Thyroid gland (tissue), 4 donors: ENCODE results near the gene SGCB. TPM values are rescaled to one million over a fixed set of nuclear protein-coding genes. Genes with fewer than 3 reads are reported as not detected.
A peak's percentile ranks its signal among the peaks of the same experiment; 100 is the strongest.
"Not testable (repeated sequence)": the region's sequence is repeated elsewhere in the genome, so short reads cannot be mapped to it uniquely, and the experiment has no call there.

ENCODE experiments used
- DNase-seq, 2 donors: peaks; one replicate each; pipeline ENCODE4 v3.0.0-alpha.2; 2019
- H3K27ac ChIP-seq, 3 donors: fragments of 200-600 bp; sonication (generic); 1 replicate in 2 of 3; 2 replicates in 1 of 3; pipeline ENCODE4 v1.5.1; 2016 to 2019; ENCODE audit warnings: mild to moderate bottlenecking in 1 of 3, moderate library complexity in 1 of 3
- H3K27me3 ChIP-seq: fragments of 200-600 bp; sonication (generic); one replicate; pipeline ENCODE4 v1.5.1; 2019
- H3K36me3 ChIP-seq, 2 donors: fragments of 200-600 bp; sonication (generic); one replicate each; pipeline ENCODE4 v1.5.1; 2016 to 2019
- H3K4me1 ChIP-seq, 2 donors: fragments of 200-600 bp; sonication (generic); one replicate each; pipeline ENCODE4 v1.5.1; 2017 to 2019
- H3K4me3 ChIP-seq, 3 donors: fragments of 200-600 bp; sonication (generic); replicated peaks in 1 of 3; 1 replicate in 2 of 3; 2 replicates in 1 of 3; pipeline ENCODE4 v1.5.1; 2016; ENCODE audit warnings: mild to moderate bottlenecking in 1 of 3
- H3K9me3 ChIP-seq: fragments of 200-600 bp; sonication (generic); one replicate; pipeline ENCODE4 v1.5.1; 2017
- POLR2A ChIP-seq, 2 donors: fragments of 450-650 bp; IDR thresholded peaks; one replicate each; pipeline ENCODE4 v1.6.1; 2017; ENCODE audit warnings: antibody characterized with exemption in 2 of 2, mild to moderate bottlenecking in 2 of 2, moderate library complexity in 1 of 2
- WGBS, 2 donors: methylation state at CpG; one replicate each; pipeline ENCODE4 v1.1.5; 2017; 5-methylcytosine and 5-hydroxymethylcytosine counted together
- intact Hi-C: fragments of 100-400 bp; cut with DNase I; formaldehyde crosslinking; loops from one replicate; pipeline ENCODE4 v1.15.1; 2023
- total RNA-seq, 4 donors: library from RNA; depleted of rRNA; stranded (reverse); fragments of >200 nt; gene quantifications; one replicate each; pipeline ENCODE4 v1.2.3, GENCODE V29; 2016
- TF ChIP-seq, protein P1 (sequence below), 6 experiments: fragments of 200-600 bp in 3 of 6; fragments of 450-650 bp in 3 of 6; sonication (generic) in 3 of 6; IDR thresholded peaks; one replicate each; pipeline ENCODE4 v1.5.1; 2016 to 2019; ENCODE audit warnings: antibody characterized with exemption in 6 of 6, mild to moderate bottlenecking in 2 of 6, inconsistent platforms in 1 of 6, moderate library complexity in 1 of 6

The SGCB gene, protein sequence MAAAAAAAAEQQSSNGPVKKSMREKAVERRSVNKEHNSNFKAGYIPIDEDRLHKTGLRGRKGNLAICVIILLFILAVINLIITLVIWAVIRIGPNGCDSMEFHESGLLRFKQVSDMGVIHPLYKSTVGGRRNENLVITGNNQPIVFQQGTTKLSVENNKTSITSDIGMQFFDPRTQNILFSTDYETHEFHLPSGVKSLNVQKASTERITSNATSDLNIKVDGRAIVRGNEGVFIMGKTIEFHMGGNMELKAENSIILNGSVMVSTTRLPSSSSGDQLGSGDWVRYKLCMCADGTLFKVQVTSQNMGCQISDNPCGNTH
- 10 to 100 TPM; 13.2 to 16.8 (median 14.3) TPM for total RNA-seq

DNA sequence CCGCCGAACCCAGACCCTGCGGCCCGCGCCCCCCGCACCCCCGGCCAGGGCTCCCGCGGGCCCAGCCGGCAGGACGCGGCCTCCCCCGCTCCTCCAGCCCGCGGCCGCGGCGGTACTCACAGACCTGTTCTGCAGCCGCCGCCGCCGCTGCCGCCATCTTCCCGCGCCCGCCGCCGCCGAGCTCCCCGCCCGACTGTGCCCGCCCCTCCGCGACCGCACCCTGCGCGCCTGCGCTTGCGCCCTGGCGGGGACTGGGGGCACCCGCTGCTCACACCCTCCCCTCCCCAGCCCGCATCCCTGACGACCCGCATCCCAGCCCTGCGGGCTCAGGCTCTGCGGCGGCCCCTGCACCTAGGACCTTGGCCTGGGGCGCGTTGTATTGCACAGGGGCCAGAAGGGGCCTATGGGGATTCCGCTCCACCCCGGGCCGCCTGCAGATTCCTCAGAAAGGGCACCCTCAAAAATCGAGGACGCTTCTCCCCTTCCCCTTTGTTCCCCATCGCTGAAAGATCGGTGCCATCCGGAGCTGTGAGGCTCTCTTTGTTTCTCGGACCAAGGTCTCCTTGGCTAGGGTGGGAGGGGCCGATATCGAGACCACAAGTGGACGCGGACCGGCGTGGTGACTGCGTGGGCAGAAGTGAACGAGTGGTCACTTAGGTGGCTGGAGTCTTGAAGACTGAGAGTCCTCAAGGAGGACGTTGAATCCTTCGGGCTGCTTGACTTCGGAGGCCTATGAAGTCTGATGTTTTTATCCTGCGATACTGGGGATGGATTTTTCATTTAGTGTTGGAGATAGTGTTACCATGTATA, at the start of gene SGCB:
SGCB (minus strand) TSS at position 197 of the 810 bp plus-strand sequence; CDS start at position 157, 40 bp downstream.
- Histone ChIP-seq H3K27ac (peak within 1 kb of the TSS in 2 of 3 donors; percentile 20 to 49), H3K27me3 (no peaks in the 10 kb centered on the region), H3K4me3 (peak within 1 kb of the TSS; percentile 37 to 75 (median 59)), H3K36me3 (no peaks in the 10 kb centered on the region), H3K9me3 (no peaks in the 10 kb centered on the region), H3K4me1 (peaks cover 3 to 5% of the 10 kb centered on the region in 2 donors)
- peak in 1 of 2 donors; percentile 39 for TF ChIP-seq POLR2A (IDR thresholded peaks at IDR 0.05)
- TF ChIP-seq, protein P1, sequence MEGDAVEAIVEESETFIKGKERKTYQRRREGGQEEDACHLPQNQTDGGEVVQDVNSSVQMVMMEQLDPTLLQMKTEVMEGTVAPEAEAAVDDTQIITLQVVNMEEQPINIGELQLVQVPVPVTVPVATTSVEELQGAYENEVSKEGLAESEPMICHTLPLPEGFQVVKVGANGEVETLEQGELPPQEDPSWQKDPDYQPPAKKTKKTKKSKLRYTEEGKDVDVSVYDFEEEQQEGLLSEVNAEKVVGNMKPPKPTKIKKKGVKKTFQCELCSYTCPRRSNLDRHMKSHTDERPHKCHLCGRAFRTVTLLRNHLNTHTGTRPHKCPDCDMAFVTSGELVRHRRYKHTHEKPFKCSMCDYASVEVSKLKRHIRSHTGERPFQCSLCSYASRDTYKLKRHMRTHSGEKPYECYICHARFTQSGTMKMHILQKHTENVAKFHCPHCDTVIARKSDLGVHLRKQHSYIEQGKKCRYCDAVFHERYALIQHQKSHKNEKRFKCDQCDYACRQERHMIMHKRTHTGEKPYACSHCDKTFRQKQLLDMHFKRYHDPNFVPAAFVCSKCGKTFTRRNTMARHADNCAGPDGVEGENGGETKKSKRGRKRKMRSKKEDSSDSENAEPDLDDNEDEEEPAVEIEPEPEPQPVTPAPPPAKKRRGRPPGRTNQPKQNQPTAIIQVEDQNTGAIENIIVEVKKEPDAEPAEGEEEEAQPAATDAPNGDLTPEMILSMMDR (IDR thresholded peaks at IDR 0.05), result no peak
- peak; percentile 50 to 57 for DNase-seq
- intact Hi-C loops, result no loop called here
- 5 to 14% methylated on average over 10 to 28 of the region's 70 CpGs for WGBS, 2 donors

DNA sequence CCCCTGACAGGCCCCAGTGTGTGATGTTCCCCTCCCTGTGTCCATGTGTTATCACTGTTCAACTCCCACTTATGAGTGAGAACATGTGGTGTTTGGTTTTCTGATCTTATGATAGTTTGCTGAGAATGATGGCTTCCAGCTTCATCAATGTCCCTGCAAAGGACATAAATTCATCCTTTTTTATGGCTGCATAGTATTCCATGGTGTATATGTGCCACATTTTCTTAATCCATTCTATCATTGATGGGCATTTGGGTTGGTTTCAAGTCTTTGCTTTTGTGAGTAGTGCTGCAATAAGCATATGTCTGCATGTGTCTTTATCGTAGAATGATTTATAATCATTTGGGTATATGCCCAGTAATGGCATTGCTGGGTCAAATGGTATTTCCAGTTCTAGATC, 48.3 kb upstream of the SGCB start:
- WGBS, 2 donors, result 97% methylated on average over 1 of the region's 1 CpG
- intact Hi-C loops, H3K27ac ChIP-seq, H3K36me3 ChIP-seq, DNase-seq, H3K27me3 ChIP-seq, H3K4me1 ChIP-seq, H3K9me3 ChIP-seq, H3K4me3 ChIP-seq: not testable (repeated sequence)

DNA sequence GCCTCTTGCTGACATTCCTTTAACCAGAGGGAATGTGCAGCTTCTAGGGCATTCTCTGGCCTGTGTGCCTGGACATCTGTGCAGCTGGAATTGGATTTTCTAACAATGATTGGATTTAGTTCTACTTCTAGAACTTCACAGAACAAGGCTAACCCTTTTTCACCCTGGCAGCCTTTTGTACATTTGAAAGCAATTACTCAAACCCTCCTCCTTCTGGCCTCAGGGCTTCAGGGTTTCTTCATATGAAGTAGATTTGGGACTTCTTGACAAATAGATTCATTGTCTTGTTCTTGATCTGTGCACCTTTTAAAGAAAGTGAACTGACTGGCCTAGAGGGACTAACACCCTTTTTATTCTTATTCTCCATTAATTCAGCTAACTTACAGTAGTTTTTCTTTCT, 43.1 kb upstream of the SGCB start:
- Histone ChIP-seq H3K27ac (no peak overlapping the region), H3K4me1 (peaks cover 0 to 4% of the 10 kb centered on the region in 2 donors), H3K4me3 (no peak overlapping the region), H3K9me3 (no peaks in the 10 kb centered on the region), H3K36me3 (no peaks in the 10 kb centered on the region), H3K27me3 (no peaks in the 10 kb centered on the region)
- intact Hi-C loops, result no loop called here
- DNase-seq, result no peak
- TF ChIP-seq, protein P1 (IDR thresholded peaks at IDR 0.05), result no peak
- TF ChIP-seq POLR2A (IDR thresholded peaks at IDR 0.05), result no peak

DNA sequence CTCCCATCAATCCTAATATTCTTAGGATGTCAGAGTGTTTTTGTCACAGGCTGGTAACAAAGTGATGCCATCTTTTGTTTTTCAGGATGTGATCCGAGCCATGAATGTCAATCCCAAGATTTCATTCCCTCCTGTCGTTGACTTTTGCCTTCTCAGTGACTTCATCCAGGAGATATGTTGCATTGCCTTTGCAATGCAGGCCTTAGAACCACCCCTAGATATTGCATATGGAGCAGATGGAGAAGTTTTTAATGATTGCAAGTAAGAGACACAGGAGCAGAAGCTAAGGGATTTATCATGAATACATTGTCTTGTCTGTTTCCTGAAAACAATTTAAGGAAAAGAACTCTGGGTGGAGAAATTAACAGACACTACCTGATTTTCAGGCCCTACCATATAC, 41.6 kb upstream of the SGCB start:
- Histone ChIP-seq H3K4me1 (peaks cover 0 to 4% of the 10 kb centered on the region in 2 donors), H3K9me3 (no peaks in the 10 kb centered on the region), H3K27me3 (no peaks in the 10 kb centered on the region), H3K4me3 (no peak overlapping the region), H3K36me3 (no peaks in the 10 kb centered on the region), H3K27ac (no peak overlapping the region)
- intact Hi-C loops, result no loop called here
- no peak for TF ChIP-seq POLR2A (IDR thresholded peaks at IDR 0.05)
- DNase-seq, result no peak
- WGBS, 2 donors, result 65 to 68% methylated on average over 2 of the region's 2 CpGs

DNA sequence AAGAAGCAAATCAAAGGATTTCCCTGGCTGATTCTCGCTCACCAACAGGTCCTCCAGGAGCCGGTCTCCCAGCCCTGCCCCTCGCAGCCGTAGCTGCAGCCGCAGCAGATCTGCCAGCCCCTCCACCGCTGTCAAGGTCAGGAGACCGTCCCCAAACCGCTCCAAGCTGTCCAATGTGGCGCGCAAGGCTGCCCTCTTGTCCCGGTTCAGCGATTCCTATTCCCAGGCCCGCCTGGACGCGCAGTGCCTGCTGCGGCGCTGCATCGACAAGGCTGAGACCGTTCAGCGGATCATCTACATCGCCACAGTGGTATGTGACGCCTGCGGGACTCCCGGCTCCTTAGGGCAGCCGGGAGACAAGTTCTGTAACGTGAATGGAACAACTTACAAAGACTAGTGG, 38.6 kb upstream of the SGCB start:
- peak; percentile 10 to 34 for DNase-seq
- Histone ChIP-seq H3K9me3 (no peaks in the 10 kb centered on the region), H3K4me1 (peaks cover 0 to 4% of the 10 kb centered on the region in 2 donors), H3K27ac (no peak overlapping the region), H3K4me3 (no peak overlapping the region), H3K27me3 (no peaks in the 10 kb centered on the region), H3K36me3 (no peaks in the 10 kb centered on the region)
- 3 to 13% methylated on average over 25 to 26 of the region's 26 CpGs for WGBS, 2 donors
- TF ChIP-seq POLR2A (IDR thresholded peaks at IDR 0.05), result no peak
- intact Hi-C loops, result no loop called here

DNA sequence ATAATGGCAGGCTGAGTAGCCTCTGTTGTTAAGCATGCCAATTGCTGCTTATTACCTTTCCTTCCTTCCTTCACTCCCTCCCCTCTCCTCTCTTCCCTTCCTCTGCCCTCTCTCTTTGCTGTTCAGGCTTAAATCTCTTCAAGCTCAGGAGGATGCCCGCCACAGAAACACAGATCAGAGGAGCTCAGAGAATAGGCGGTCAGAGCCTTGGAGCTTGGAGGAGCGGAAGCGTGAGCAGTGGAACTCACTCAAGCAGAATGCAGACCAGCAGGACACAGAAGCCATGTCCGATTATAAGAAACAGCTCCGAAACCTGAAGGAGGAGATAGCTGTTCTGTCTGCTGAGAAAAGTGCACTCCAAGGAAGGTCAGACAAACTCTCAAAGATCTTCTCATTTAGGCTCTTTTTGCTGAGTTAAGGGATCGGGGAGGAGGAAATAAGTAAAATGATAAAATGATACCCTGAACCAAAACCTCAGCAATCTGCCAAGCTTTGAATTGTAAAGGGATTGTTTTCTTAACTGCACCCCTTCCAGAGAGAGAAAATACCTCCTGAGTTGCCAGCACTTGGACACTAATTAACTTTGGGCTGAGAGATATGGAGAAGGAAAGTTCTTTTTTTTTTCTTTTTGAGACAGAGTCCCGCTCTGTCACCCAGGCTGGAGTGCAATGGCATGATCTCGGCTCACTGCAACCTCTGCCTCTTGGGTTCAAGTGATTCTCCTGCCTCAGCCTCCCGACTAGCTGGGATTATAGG, 33.9 kb upstream of the SGCB start:
- Histone ChIP-seq H3K27me3 (no peaks in the 10 kb centered on the region), H3K4me1 (peaks cover 0 to 4% of the 10 kb centered on the region in 2 donors), H3K9me3 (no peaks in the 10 kb centered on the region), H3K27ac (no peak overlapping the region), H3K36me3 (no peaks in the 10 kb centered on the region), H3K4me3 (no peak overlapping the region)
- intact Hi-C loops, result no loop called here
- no peak for DNase-seq
- TF ChIP-seq, protein P1 (IDR thresholded peaks at IDR 0.05), result no peak
- WGBS, 2 donors, result 58 to 68% methylated on average over 10 of the region's 10 CpGs
